ENCODE data around the gene GPR162. TPM values are rescaled to one million over a fixed set of nuclear protein-coding genes. Genes with fewer than 3 reads are reported as not detected.
A peak's percentile ranks its signal among the peaks of the same experiment; 100 is the strongest.
"Not testable (repeated sequence)": the region's sequence is repeated elsewhere in the genome, so short reads cannot be mapped to it uniquely, and the experiment has no call there.

GPR162 gene
- total RNA-seq, 2 experiments from 2014 or later: 0.54 to 0.76 TPM

DNA sequence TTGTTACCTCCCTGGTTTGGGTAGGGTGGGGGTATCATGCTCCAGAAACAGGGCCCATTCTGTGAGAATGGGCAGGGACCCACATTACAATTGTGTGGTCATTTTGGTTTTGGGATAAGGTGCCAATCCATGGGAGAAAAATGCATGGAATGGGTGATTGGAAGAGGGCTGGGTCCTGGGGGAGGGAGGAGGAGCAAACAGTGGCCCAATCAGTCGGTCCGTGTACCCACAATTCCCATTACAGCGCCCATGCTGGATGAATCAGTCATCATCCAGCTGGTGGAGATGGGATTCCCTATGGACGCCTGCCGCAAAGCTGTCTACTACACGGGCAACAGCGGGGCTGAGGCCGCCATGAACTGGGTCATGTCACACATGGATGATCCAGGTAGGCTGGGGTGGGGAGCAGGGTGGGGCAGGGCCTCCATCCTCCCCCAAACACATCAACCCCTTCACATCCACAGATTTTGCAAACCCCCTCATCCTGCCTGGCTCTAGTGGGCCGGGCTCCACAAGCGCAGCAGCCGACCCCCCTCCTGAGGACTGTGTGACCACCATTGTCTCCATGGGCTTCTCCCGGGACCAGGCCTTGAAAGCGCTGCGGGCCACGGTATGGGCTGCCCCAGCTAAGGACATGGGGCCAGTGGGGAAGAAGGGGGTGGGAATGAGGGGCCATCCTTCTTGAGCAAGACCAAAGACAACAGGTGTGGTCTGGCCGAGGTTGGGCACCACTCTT lies 42.1 kb downstream of the GPR162 start:
- peaks cover 21% of the 10 kb centered on the region for H3K4me1 Mint-ChIP-seq
- H3K27me3 Mint-ChIP-seq: no peaks in the 10 kb centered on the region
- no peaks in the 10 kb centered on the region for H3K9me3 Mint-ChIP-seq
- H3K4me3 Mint-ChIP-seq: no peak overlapping the region
- peaks cover 40% of the 10 kb centered on the region for H3K36me3 Mint-ChIP-seq
- H3K27ac Mint-ChIP-seq: no peak overlapping the region
- no peak for DNase-seq

- DNase-seq, H3K27ac Mint-ChIP-seq, H3K27me3 Mint-ChIP-seq, H3K9me3 Mint-ChIP-seq, H3K4me3 Mint-ChIP-seq: not testable (repeated sequence)
- peaks cover 36% of the 10 kb centered on the region for H3K4me1 Mint-ChIP-seq
- H3K36me3 Mint-ChIP-seq: peaks cover 48% of the 10 kb centered on the region
Observed at GRCh38 chr12:6865307-6865706, 43.7 kb downstream of the GPR162 start.

- peak; percentile 41 for DNase-seq
- Mint-ChIP-seq H3K4me3 (peak overlapping the region; percentile 90), H3K27ac (no peak overlapping the region), H3K9me3 (no peaks in the 10 kb centered on the region), H3K27me3 (no peaks in the 10 kb centered on the region), H3K36me3 (peaks cover 49% of the 10 kb centered on the region), H3K4me1 (peaks cover 46% of the 10 kb centered on the region)
Observed at GRCh38 chr12:6866163-6866919, 44.7 kb downstream of the GPR162 start.

GRCh38 chr12:6866920-6867412 lies 45.3 kb downstream of the GPR162 start:
- Mint-ChIP-seq H3K4me3 (peak overlapping the region; percentile 90), H3K4me1 (peaks cover 52% of the 10 kb centered on the region), H3K36me3 (peaks cover 53% of the 10 kb centered on the region), H3K27ac (peak overlapping the region; percentile 95), H3K9me3 (no peaks in the 10 kb centered on the region), H3K27me3 (no peaks in the 10 kb centered on the region)
- no peak for DNase-seq

GRCh38 chr12:6867413-6868210 lies 46.0 kb downstream of the GPR162 start, which contains the start of gene TPI1:
TPI1 (plus strand) TSS chr12:6867531; CDS start chr12:6867567, 36 bp downstream.
- DNase-seq: peak; percentile 84
- Mint-ChIP-seq H3K9me3 (no peaks in the 10 kb centered on the region), H3K27me3 (no peaks in the 10 kb centered on the region), H3K36me3 (peaks cover 56% of the 10 kb centered on the region), H3K4me3 (peak within 1 kb of the TSS; percentile 90), H3K27ac (peak within 1 kb of the TSS; percentile 95), H3K4me1 (peaks cover 56% of the 10 kb centered on the region)

GRCh38 chr12:6868211-6869048 lies 46.8 kb downstream of the GPR162 start:
- Mint-ChIP-seq H3K27ac (peak overlapping the region; percentile 95), H3K4me1 (peaks cover 60% of the 10 kb centered on the region), H3K36me3 (peaks cover 57% of the 10 kb centered on the region), H3K9me3 (no peaks in the 10 kb centered on the region), H3K27me3 (no peaks in the 10 kb centered on the region), H3K4me3 (peak overlapping the region; percentile 90)
- no peak for DNase-seq

- peaks cover 65% of the 10 kb centered on the region for H3K4me1 Mint-ChIP-seq
- peak; percentile 80 for DNase-seq
- no peaks in the 10 kb centered on the region for H3K9me3 Mint-ChIP-seq
- peak overlapping the region; percentile 90 for H3K4me3 Mint-ChIP-seq
- peaks cover 59% of the 10 kb centered on the region for H3K36me3 Mint-ChIP-seq
- H3K27me3 Mint-ChIP-seq: no peaks in the 10 kb centered on the region
- peak overlapping the region; percentile 95 for H3K27ac Mint-ChIP-seq
Observed at GRCh38 chr12:6869049-6870021, 47.7 kb downstream of the GPR162 start.

DNA sequence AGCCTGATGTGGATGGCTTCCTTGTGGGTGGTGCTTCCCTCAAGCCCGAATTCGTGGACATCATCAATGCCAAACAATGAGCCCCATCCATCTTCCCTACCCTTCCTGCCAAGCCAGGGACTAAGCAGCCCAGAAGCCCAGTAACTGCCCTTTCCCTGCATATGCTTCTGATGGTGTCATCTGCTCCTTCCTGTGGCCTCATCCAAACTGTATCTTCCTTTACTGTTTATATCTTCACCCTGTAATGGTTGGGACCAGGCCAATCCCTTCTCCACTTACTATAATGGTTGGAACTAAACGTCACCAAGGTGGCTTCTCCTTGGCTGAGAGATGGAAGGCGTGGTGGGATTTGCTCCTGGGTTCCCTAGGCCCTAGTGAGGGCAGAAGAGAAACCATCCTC lies 48.7 kb downstream of the GPR162 start:
- H3K4me3 Mint-ChIP-seq: peak overlapping the region; percentile 90
- peaks cover 65% of the 10 kb centered on the region for H3K4me1 Mint-ChIP-seq
- H3K27ac Mint-ChIP-seq: peak overlapping the region; percentile 95
- peaks cover 56% of the 10 kb centered on the region for H3K36me3 Mint-ChIP-seq
- H3K9me3 Mint-ChIP-seq, H3K27me3 Mint-ChIP-seq, DNase-seq: not testable (repeated sequence)

DNA sequence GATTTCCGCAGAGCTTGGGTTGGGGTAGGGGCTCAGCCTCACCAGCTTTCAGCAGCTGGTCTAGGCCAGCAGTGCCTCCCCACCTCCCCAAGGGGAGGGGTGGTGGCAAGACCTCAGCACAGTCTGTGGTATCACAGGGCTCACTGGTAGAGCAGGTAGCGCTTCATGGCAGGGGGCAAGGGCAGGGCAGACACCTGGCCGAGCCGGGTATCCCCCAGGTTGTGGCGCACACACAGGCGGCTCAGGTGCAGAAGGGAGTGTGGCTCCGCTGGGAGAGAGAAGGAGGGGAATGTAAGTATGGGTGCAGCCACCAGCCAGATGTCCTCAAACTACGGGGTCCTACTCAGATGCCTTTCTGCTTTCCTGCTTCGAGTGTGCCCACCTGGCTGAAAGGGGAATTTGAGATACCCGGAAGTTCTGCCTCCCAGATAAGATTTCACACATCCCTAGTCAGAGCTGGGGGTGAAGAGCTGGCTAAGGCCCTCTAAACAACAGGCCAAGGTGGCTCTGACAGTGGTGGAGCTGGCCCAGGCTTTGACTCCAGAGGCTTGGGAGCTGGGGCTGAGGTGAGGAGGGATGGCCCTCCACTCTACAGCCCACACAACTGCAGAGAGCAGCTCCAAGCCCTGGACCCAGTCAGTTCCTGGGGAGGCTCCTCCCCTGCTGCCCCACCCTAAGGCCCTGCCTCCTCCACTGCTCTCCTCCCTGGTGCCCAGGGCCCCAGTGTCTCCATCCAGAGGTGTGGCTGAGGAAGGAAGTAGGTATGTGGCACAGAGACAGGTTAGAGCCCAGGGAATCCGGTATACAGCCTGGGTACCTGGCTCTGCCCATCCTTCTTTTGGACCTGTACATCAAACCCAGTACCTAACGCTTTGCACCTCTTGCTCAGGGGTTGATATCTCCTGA lies 49.7 kb downstream of the GPR162 start:
- Mint-ChIP-seq H3K4me1 (peaks cover 56% of the 10 kb centered on the region), H3K27me3 (no peaks in the 10 kb centered on the region), H3K27ac (peak overlapping the region; percentile 95), H3K4me3 (peak overlapping the region; percentile 90), H3K36me3 (peaks cover 59% of the 10 kb centered on the region), H3K9me3 (no peaks in the 10 kb centered on the region)
- DNase-seq: peak; percentile 56

- Mint-ChIP-seq H3K4me3 (peak overlapping the region; percentile 90), H3K9me3 (no peaks in the 10 kb centered on the region), H3K27ac (peak overlapping the region; percentile 95), H3K4me1 (peaks cover 48% of the 10 kb centered on the region), H3K27me3 (no peaks in the 10 kb centered on the region), H3K36me3 (peaks cover 63% of the 10 kb centered on the region)
- peak; percentile 89 for DNase-seq
Observed at GRCh38 chr12:6872073-6873048, 50.7 kb downstream of the GPR162 start.

- Mint-ChIP-seq H3K36me3 (peaks cover 59% of the 10 kb centered on the region), H3K4me3 (peak within 1 kb of the TSS; percentile 90), H3K9me3 (no peaks in the 10 kb centered on the region), H3K4me1 (peaks cover 48% of the 10 kb centered on the region), H3K27ac (peak within 1 kb of the TSS; percentile 95), H3K27me3 (no peaks in the 10 kb centered on the region)
- DNase-seq: peak; percentile 100
Observed at GRCh38 chr12:6873094-6874014, 51.7 kb downstream of the GPR162 start, which contains the start of gene SPSB2. SPSB2 (minus strand) TSS chr12:6873303; CDS start chr12:6872901, 402 bp downstream.
